Activated CD8-positive, alpha-beta memory T cell treated with anti-CD3 and anti-CD28 coated beads for 4 hours (primary cell): Measurements from ENCODE around the gene ARHGEF2.

Experiments used
- DNase-seq, 2 donors: peaks; one replicate each; pipeline ENCODE4 v3.0.0-alpha.2; 2020; ENCODE audit warnings: low read depth in 2 of 2

ARHGEF2 gene

GRCh38 chr1:155978325-155978972, at the start of gene ARHGEF2:
TSS of gene ARHGEF2 (minus strand) at chr1:155978547. CDS start at chr1:155978427, 120 bp downstream.
- peak; percentile 74 to 76 for DNase-seq

- no peak for DNase-seq
These were observed 48.2 kb upstream of the ARHGEF2 start for GRCh38 chr1:156026588-156026987.

GRCh38 chr1:156025876-156026275, 47.5 kb upstream of the ARHGEF2 start:
- DNase-seq: no peak

- no peak for DNase-seq
These were observed 46.5 kb upstream of the ARHGEF2 start for GRCh38 chr1:156024801-156025200.

GRCh38 chr1:156021954-156022353, 43.6 kb upstream of the ARHGEF2 start:
- DNase-seq: no peak

GRCh38 chr1:156021093-156021428, 42.7 kb upstream of the ARHGEF2 start:
- DNase-seq: no peak

GRCh38 chr1:156020293-156021092, 42.1 kb upstream of the ARHGEF2 start, which contains the start of gene SSR2:
TSS of gene SSR2 (minus strand) at chr1:156020951. CDS start at chr1:156020167, 784 bp downstream.
- DNase-seq: peak; percentile 71

- no peak for DNase-seq
These were observed 41.6 kb upstream of the ARHGEF2 start for GRCh38 chr1:156019946-156020292.

GRCh38 chr1:156014829-156015228, 36.5 kb upstream of the ARHGEF2 start:
- DNase-seq: no peak

GRCh38 chr1:156012051-156012817, 33.9 kb upstream of the ARHGEF2 start:
- DNase-seq: no peak

- DNase-seq: no peak
These were observed 31.1 kb upstream of the ARHGEF2 start for GRCh38 chr1:156009404-156009803.

GRCh38 chr1:156006666-156007376, 28.5 kb upstream of the ARHGEF2 start:
- no peak for DNase-seq

GRCh38 chr1:156004843-156005584, 26.7 kb upstream of the ARHGEF2 start:
- no peak for DNase-seq

- DNase-seq: no peak
These were observed 25.5 kb upstream of the ARHGEF2 start for GRCh38 chr1:156003923-156004188.

GRCh38 chr1:156002188-156002911, 24.0 kb upstream of the ARHGEF2 start:
- no peak for DNase-seq

- no peak for DNase-seq
These were observed 23.4 kb upstream of the ARHGEF2 start for GRCh38 chr1:156001662-156002171.

- DNase-seq: no peak
These were observed 22.8 kb upstream of the ARHGEF2 start for GRCh38 chr1:156001021-156001661.

- no peak for DNase-seq
These were observed 21.6 kb upstream of the ARHGEF2 start for GRCh38 chr1:155999964-156000363.

GRCh38 chr1:155996166-155996565, 17.8 kb upstream of the ARHGEF2 start:
- DNase-seq: no peak

- DNase-seq: no peak
These were observed 15.2 kb upstream of the ARHGEF2 start for GRCh38 chr1:155993595-155993994.
